ENCODE data around the gene LIPC.

- no peak for TF ChIP-seq CTCF (IDR thresholded peaks at IDR 0.05; ENCODE audit: low read depth, low read length)
- TF ChIP-seq POLR2A (IDR thresholded peaks at IDR 0.05; ENCODE audit: extremely low read depth, insufficient read length), result no peak
- TF ChIP-seq MAX (IDR thresholded peaks at IDR 0.05; ENCODE audit: low read depth, low read length), result no peak
Observed at GRCh38 chr15:58438111-58438510, 6.3 kb downstream of the LIPC start.
